ENCODE results near the gene IZUMO4.

IZUMO4 gene

GRCh38 chr19:2072757-2073551, 23.8 kb upstream of the IZUMO4 start:
- TF ChIP-seq, protein P1, sequence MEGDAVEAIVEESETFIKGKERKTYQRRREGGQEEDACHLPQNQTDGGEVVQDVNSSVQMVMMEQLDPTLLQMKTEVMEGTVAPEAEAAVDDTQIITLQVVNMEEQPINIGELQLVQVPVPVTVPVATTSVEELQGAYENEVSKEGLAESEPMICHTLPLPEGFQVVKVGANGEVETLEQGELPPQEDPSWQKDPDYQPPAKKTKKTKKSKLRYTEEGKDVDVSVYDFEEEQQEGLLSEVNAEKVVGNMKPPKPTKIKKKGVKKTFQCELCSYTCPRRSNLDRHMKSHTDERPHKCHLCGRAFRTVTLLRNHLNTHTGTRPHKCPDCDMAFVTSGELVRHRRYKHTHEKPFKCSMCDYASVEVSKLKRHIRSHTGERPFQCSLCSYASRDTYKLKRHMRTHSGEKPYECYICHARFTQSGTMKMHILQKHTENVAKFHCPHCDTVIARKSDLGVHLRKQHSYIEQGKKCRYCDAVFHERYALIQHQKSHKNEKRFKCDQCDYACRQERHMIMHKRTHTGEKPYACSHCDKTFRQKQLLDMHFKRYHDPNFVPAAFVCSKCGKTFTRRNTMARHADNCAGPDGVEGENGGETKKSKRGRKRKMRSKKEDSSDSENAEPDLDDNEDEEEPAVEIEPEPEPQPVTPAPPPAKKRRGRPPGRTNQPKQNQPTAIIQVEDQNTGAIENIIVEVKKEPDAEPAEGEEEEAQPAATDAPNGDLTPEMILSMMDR (IDR thresholded peaks at IDR 0.05; ENCODE audit: unreplicated experiment in 3 of 3) = no peak
- Mint-ChIP-seq H3K4me1 (no peaks in the 10 kb centered on the region), H3K9me3 (no peaks in the 10 kb centered on the region), H3K4me3 (no peak overlapping the region), H3K27me3 (ENCODE audit: low read depth) (no peaks in the 10 kb centered on the region), H3K27ac (no peak overlapping the region), H3K36me3 (ENCODE audit: low read depth) (peaks cover 44% of the 10 kb centered on the region)

GRCh38 chr19:2076526-2076944, 20.2 kb upstream of the IZUMO4 start:
- no peak overlapping the region for H3K4me3 Mint-ChIP-seq
- peaks cover 48% of the 10 kb centered on the region for H3K36me3 Mint-ChIP-seq (ENCODE audit: low read depth)
- no peaks in the 10 kb centered on the region for H3K9me3 Mint-ChIP-seq
- TF ChIP-seq, protein P1 (IDR thresholded peaks at IDR 0.05; ENCODE audit: unreplicated experiment in 3 of 3) = no peak
- H3K27ac Mint-ChIP-seq = no peak overlapping the region
- no peaks in the 10 kb centered on the region for H3K4me1 Mint-ChIP-seq
- no peaks in the 10 kb centered on the region for H3K27me3 Mint-ChIP-seq (ENCODE audit: low read depth)

- H3K27ac Mint-ChIP-seq = no peak overlapping the region
- H3K4me1 Mint-ChIP-seq = no peaks in the 10 kb centered on the region
- H3K9me3 Mint-ChIP-seq = no peaks in the 10 kb centered on the region
- H3K36me3 Mint-ChIP-seq (ENCODE audit: low read depth) = peaks cover 41% of the 10 kb centered on the region
- H3K27me3 Mint-ChIP-seq (ENCODE audit: low read depth) = no peaks in the 10 kb centered on the region
- TF ChIP-seq, protein P1 (IDR thresholded peaks at IDR 0.05; ENCODE audit: unreplicated experiment in 3 of 3) = no peak
- no peak overlapping the region for H3K4me3 Mint-ChIP-seq
Observed at GRCh38 chr19:2077398-2077797, 19.3 kb upstream of the IZUMO4 start.

- Mint-ChIP-seq H3K4me1 (no peaks in the 10 kb centered on the region), H3K27ac (no peak overlapping the region), H3K9me3 (no peaks in the 10 kb centered on the region), H3K4me3 (no peak overlapping the region), H3K27me3 (ENCODE audit: low read depth) (no peaks in the 10 kb centered on the region), H3K36me3 (ENCODE audit: low read depth) (peaks cover 36% of the 10 kb centered on the region)
- TF ChIP-seq, protein P1 (IDR thresholded peaks at IDR 0.05; ENCODE audit: unreplicated experiment in 3 of 3) = no peak
Observed at GRCh38 chr19:2077833-2078619, 18.7 kb upstream of the IZUMO4 start.

DNA sequence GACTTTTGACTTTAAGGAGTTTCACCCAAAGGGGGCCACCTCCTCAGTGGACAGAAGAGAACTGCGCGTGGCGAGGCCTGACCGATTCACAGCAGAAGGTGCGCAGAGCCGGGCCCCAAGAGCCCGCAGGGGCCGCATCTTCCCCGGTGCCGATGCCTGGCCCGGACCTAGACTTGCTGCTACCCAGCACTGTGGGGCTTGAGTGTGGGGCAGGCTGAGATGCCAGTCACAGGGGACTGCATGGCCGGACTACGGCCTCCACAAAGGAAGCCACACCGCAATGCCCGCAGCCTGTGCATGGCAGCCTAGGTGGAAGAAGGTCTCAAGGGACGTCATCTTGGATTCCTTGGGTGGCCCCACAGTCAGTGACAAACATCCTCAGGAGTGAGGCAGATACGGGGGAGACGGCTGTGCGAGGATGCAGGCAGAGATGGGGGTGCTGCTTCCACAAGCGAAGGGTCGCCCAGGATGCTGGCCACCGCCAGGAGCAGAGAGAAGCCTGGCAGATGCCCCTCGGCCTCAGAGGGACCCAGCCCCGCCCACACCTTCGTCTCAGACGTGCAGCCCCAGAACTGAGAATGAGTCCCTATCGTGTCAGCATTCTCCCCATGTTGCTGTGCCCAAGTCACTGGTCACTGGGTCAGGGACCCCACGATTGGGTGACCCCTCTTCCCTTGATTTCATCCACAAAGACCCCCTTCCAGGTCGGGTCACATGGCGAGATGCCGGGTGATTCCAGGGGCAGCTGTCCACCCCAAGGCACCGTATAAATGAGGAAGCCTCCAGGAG, 17.4 kb upstream of the IZUMO4 start:
- Mint-ChIP-seq H3K4me3 (no peak overlapping the region), H3K9me3 (no peaks in the 10 kb centered on the region), H3K4me1 (no peaks in the 10 kb centered on the region), H3K27ac (no peak overlapping the region), H3K36me3 (ENCODE audit: low read depth) (peaks cover 30% of the 10 kb centered on the region), H3K27me3 (ENCODE audit: low read depth) (no peaks in the 10 kb centered on the region)
- TF ChIP-seq, protein P1 (IDR thresholded peaks at IDR 0.05; ENCODE audit: unreplicated experiment in 3 of 3) = no peak
